ENCODE results near the gene BRD1. TPM values are rescaled to one million over a fixed set of nuclear protein-coding genes. Genes with fewer than 3 reads are reported as not detected.
A peak's percentile ranks its signal among the peaks of the same experiment; 100 is the strongest.

BRD1 gene
- total RNA-seq (2014; rRNA removed; shearing (Covaris generic)) (33.8 and 36.1 TPM in 2 replicates), polyA plus RNA-seq (2016; fragmentation: Nextera tagmentation; extraction: Ambion mirVana) (12.3 and 13.1 TPM in 2 replicates)
- long read RNA-seq, partial matches to known transcripts = 3 of 5 reads
- long read RNA-seq, other reads (novel, unspliced or antisense) = 2 of 5 reads

DNA sequence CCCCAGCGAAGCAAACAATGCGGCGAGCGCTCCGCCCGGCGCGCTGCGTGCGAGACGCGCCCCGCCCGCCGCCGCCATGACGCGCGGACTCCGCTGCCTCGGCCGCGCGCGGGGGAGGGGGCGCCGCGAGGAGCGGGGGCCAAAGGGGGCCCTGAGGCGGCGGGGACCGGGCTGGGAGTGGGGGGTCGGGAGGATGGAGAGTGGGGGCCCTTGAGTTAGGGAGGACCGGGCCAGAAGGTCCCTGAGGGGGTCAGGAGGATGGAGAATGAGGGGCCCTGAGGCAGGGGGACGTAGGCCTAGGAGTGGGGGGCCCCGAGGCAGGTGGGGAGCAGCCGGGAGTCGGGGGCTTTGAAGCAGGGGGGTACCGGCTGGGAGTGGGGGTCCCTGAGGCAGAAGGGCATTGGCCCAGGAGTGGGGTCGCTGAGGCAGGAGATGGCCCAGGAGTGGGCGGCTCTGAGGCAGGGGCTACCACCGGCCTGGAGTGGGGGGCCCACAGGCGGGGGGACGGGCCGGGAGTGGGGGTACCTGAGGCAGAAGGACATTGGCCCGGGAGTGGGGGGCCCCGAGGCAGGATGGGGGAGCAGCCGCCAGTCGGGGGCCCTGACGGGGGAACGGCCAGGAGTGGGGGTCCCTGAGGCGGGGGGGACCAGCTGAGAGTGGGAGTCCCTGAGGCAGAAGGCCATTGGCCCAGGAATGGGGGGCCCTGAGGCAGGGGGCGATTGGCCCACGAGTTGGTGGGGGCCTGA lies at the start of gene BRD1:
Gene BRD1 (minus strand): TSS at position 21 of the 746 bp plus-strand sequence. CDS start 3,556 bp downstream, outside the sequence.
- no peak for TF ChIP-seq REST (IDR thresholded peaks at IDR 0.05; ENCODE audit: unreplicated experiment)
- TF ChIP-seq, protein P1, sequence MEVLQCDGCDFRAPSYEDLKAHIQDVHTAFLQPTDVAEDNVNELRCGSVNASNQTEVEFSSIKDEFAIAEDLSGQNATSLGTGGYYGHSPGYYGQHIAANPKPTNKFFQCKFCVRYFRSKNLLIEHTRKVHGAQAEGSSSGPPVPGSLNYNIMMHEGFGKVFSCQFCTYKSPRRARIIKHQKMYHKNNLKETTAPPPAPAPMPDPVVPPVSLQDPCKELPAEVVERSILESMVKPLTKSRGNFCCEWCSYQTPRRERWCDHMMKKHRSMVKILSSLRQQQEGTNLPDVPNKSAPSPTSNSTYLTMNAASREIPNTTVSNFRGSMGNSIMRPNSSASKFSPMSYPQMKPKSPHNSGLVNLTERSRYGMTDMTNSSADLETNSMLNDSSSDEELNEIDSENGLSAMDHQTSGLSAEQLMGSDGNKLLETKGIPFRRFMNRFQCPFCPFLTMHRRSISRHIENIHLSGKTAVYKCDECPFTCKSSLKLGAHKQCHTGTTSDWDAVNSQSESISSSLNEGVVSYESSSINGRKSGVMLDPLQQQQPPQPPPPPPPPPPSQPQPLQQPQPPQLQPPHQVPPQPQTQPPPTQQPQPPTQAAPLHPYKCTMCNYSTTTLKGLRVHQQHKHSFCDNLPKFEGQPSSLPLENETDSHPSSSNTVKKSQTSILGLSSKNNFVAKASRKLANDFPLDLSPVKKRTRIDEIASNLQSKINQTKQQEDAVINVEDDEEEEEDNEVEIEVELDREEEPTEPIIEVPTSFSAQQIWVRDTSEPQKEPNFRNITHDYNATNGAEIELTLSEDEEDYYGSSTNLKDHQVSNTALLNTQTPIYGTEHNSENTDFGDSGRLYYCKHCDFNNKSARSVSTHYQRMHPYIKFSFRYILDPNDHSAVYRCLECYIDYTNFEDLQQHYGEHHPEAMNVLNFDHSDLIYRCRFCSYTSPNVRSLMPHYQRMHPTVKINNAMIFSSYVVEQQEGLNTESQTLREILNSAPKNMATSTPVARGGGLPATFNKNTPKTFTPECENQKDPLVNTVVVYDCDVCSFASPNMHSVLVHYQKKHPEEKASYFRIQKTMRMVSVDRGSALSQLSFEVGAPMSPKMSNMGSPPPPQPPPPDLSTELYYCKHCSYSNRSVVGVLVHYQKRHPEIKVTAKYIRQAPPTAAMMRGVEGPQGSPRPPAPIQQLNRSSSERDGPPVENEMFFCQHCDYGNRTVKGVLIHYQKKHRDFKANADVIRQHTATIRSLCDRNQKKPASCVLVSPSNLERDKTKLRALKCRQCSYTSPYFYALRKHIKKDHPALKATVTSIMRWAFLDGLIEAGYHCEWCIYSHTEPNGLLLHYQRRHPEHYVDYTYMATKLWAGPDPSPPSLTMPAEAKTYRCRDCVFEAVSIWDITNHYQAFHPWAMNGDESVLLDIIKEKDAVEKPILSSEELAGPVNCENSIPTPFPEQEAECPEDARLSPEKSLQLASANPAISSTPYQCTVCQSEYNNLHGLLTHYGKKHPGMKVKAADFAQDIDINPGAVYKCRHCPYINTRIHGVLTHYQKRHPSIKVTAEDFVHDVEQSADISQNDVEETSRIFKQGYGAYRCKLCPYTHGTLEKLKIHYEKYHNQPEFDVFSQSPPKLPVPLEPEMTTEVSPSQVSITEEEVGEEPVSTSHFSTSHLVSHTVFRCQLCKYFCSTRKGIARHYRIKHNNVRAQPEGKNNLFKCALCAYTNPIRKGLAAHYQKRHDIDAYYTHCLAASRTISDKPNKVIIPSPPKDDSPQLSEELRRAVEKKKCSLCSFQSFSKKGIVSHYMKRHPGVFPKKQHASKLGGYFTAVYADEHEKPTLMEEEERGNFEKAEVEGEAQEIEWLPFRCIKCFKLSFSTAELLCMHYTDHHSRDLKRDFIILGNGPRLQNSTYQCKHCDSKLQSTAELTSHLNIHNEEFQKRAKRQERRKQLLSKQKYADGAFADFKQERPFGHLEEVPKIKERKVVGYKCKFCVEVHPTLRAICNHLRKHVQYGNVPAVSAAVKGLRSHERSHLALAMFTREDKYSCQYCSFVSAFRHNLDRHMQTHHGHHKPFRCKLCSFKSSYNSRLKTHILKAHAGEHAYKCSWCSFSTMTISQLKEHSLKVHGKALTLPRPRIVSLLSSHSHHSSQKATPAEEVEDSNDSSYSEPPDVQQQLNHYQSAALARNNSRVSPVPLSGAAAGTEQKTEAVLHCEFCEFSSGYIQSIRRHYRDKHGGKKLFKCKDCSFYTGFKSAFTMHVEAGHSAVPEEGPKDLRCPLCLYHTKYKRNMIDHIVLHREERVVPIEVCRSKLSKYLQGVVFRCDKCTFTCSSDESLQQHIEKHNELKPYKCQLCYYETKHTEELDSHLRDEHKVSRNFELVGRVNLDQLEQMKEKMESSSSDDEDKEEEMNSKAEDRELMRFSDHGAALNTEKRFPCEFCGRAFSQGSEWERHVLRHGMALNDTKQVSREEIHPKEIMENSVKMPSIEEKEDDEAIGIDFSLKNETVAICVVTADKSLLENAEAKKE (CRISPR knock-in tag; IDR thresholded peaks at IDR 0.05) = no peak
- no peak for TF ChIP-seq STAT1 (IDR thresholded peaks at IDR 0.05; ENCODE audit: unreplicated experiment)
- TF ChIP-seq POLR2AphosphoS5 (IDR thresholded peaks at IDR 0.05; ENCODE audit: low read depth) = no peak
- no peak for TF ChIP-seq CREB1 (CRISPR knock-in tag; IDR thresholded peaks at IDR 0.05; ENCODE audit: low read depth)
- no peak for TF ChIP-seq EZH2 (IDR thresholded peaks at IDR 0.05; ENCODE audit: low read depth, unreplicated experiment)
- TF ChIP-seq, protein P2, sequence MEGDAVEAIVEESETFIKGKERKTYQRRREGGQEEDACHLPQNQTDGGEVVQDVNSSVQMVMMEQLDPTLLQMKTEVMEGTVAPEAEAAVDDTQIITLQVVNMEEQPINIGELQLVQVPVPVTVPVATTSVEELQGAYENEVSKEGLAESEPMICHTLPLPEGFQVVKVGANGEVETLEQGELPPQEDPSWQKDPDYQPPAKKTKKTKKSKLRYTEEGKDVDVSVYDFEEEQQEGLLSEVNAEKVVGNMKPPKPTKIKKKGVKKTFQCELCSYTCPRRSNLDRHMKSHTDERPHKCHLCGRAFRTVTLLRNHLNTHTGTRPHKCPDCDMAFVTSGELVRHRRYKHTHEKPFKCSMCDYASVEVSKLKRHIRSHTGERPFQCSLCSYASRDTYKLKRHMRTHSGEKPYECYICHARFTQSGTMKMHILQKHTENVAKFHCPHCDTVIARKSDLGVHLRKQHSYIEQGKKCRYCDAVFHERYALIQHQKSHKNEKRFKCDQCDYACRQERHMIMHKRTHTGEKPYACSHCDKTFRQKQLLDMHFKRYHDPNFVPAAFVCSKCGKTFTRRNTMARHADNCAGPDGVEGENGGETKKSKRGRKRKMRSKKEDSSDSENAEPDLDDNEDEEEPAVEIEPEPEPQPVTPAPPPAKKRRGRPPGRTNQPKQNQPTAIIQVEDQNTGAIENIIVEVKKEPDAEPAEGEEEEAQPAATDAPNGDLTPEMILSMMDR (conservative IDR thresholded peaks at IDR 0.05; ENCODE audit: low read depth in 2 of 2) = no peak
- no peak for TF ChIP-seq EZH2phosphoT487 (IDR thresholded peaks at IDR 0.05; ENCODE audit: unreplicated experiment)
- TF ChIP-seq ZNF114 (CRISPR knock-in tag; IDR thresholded peaks at IDR 0.05) = no peak
- TF ChIP-seq JUNB (IDR thresholded peaks at IDR 0.05; ENCODE audit: unreplicated experiment) = no peak
- TF ChIP-seq ZNF331 (CRISPR knock-in tag; IDR thresholded peaks at IDR 0.05; ENCODE audit: low read depth) = no peak
- no peak for TF ChIP-seq NANOG (IDR thresholded peaks at IDR 0.05; ENCODE audit: borderline replicate concordance)
- no peak for TF ChIP-seq ETS1 (IDR thresholded peaks at IDR 0.05)
- Histone ChIP-seq H4K20me1 (replicated peaks; ENCODE audit: insufficient read depth) (peaks cover 26% of the 10 kb centered on the region), H3K4me2 (peak within 1 kb of the TSS; percentile 92), H3K27ac (ENCODE audit: low read depth) (no peak within 1 kb of the TSS), H3K79me2 (replicated peaks; ENCODE audit: insufficient read depth) (peaks cover 39% of the 10 kb centered on the region), H3K36me3 (ENCODE audit: insufficient read depth) (0 out of 2 replicates have a peak, but pooled peaks cover under 1% of the 10 kb centered on the region), H3K27me3 (ENCODE audit: insufficient read depth) (0 out of 2 replicates have a peak, but pooled peaks cover 4% of the 10 kb centered on the region), H3F3A (replicated peaks; ENCODE audit: low read depth) (no peaks in the 10 kb centered on the region), H3K9me2 (ENCODE audit: insufficient read depth) (no peaks in the 10 kb centered on the region), H3K4me3 (peak within 1 kb of the TSS; percentile 91), H2AFZ (0 out of 2 replicates have a peak within 1 kb of the TSS, but pooled peaks have one; percentile 63), H3K4me1 (ENCODE audit: insufficient read depth) (peaks cover 8% of the 10 kb centered on the region; the same call in 1 of the 2 replicates)
- Mint-ChIP-seq H3K9me3 (peaks cover 43% of the 10 kb centered on the region), H3K27me3 (ENCODE audit: insufficient read depth, low read depth, poor library complexity) (peaks cover 19% of the 10 kb centered on the region), H3K36me3 (ENCODE audit: low read depth) (peaks cover 50% of the 10 kb centered on the region), H3K4me3 (peak within 1 kb of the TSS; percentile 82), H3K27ac (no peak within 1 kb of the TSS), H3K4me1 (peaks cover 26% of the 10 kb centered on the region)
- DNase-seq (ENCODE audit: low spot score) = peak; percentile 74
- peak; percentile 40; the same call in 2 of the 3 replicates for ATAC-seq

Measured in GM23338 (cell line).